Measurements from ENCODE around the gene EIF4G2.

DNA sequence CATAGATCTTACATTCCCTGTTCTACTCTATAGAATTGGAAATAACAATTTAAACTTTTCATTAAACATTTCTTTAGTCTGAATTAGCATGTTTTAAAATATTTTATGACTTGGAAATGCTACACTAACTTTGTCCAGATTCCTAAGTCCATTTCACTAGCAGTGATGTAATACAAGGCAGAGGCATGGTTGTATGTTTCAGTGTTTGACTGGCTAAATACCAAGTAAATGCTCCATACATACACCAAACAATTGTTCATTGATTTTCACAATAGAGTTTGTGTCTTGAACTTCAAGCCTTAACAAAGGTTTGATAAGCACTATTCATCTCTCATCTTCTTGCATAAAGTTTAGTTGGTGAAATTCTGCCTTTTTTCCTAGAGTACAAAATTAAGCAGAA lies 35.6 kb upstream of the EIF4G2 start:
- TF ChIP-seq CTCF (IDR thresholded peaks at IDR 0.05; ENCODE audit: low read length) (no peak), EZH2 (IDR thresholded peaks at IDR 0.05; ENCODE audit: borderline replicate concordance, low read length) (no peak)

Measured in OCI-LY1 (cell line).